Stimulated activated CD4-positive, alpha-beta T cell treated with anti-CD3 and anti-CD28 coated beads, Interleukin-15, amount 100 ng/mL, for 1 hour (primary cell): ENCODE results near the gene ARL3.

Source experiments
- DNase-seq, 2 donors: peaks; one replicate each; pipeline ENCODE4 v3.0.0-alpha.2; 2020; ENCODE audit warnings: low read depth in 1 of 2, low spot score in 1 of 2

The ARL3 gene

GRCh38 chr10:102652170-102652916 is 61.9 kb downstream of the ARL3 start:
- no peak for DNase-seq

DNA sequence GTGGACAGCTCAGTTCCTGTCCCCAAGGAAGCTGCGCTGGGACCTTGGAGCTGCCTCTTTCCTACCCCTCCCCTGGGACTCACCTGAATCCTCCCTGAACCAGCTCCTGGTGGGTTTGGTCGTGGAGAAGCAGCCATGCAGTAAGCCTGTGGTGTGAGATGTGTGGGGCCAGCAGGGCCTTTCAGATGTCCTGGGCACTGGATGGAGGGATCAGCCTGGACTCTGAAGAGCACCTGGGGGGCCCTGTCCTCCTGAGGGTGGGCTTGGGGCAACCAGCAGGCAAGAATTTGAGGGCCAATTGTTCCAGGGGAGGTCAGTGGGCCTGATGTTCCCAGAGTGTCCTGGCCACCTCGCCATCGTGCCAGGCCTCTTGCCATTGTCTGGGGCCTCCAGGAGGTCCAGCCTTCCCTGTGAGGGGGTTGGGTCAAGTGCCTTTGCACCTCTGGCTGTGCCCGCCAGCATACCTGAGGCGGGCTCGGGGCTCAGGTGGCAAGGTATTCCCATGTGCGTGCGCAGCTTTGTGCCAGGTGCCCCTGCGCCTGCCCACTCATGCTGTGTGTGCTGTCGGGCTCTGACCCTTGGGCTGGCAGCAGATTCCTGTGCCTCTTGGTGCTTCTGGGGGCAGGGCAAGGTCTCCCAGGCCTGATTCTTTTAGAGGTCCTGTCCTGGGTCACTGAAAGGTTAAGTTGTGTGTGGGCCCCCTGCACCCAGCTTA is 62.6 kb downstream of the ARL3 start:
- DNase-seq = no peak

DNA sequence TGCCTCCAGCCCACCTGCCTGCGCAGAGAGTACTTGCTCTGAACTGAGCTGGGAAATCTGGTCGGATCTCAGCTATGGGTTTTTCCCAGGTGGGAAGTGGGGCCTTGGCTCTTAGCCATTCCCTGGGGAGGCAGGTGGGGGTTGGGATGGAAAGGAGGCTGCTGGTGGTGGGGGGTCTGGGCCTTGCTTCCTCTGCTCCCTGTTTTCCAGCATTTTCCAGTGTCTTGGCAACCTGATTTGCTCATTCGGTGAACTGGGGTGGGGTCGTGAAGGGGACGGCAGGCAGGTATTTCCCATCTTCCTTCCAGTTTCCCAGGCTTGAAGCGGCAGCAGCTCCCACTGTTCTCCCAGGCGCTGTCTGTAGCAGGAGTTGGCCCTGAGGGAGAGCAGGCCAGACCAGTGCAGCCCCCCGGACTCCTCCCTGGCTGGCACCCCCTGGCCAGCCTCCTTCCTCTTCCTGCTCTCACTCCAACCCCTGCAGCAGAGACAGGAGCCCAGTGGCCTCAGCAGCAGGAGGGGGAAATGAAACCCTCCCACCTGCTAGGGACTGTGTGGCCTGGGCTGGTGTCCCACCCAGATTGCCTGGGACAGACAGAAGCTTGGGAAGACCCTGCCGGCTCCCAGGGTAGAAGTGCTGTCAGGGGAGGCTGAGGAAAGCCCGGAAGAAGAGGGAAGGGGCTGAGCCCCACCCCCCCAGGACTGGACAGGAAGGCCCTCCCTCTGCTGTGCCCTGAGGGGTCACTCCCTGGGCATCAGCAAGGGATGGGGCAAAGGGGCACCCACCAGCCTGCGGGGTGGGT is 63.3 kb downstream of the ARL3 start:
- DNase-seq = no peak

DNA sequence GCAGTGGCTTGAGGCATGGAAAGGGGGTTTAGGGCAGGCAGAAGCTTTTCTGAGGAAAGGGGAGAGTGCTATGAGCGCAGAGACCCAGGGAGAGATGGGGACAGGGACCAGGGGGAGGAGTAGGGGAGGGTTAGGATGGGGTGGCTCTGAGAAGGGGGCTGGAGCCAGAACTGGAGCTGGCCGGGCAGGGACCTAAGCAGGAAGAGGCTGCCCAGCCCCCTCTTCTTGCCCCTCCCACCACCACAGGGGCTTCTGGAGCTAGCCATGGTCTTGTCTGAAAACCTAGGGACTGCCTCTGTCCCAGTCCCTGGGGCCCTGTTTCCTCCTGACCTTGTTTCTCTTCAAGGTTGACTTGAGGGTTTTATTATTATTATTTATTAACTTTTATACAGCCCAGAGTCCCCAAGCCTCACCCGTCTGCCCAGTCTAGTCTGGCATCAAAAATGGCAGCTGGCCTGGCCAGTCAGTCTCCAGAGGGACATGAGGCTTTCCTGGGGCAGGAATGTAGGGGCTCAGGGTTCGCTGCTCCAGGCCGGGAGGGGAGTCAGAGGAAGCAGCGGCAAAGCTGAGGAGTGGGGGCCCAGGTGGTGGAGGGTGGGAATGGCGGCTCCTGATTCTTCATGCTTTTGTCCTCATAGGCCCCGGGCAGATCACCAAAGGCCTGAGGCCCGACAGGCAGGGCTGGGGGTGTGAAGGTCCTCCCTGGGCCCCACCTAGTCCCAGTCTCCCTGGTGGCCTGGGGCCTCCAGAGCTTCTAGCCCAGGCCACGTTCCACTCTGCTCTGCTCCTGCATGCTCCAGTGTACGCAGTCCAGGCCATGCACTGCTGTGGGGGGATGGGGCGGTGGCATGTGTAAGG is 64.2 kb downstream of the ARL3 start:
- no peak for DNase-seq

DNA sequence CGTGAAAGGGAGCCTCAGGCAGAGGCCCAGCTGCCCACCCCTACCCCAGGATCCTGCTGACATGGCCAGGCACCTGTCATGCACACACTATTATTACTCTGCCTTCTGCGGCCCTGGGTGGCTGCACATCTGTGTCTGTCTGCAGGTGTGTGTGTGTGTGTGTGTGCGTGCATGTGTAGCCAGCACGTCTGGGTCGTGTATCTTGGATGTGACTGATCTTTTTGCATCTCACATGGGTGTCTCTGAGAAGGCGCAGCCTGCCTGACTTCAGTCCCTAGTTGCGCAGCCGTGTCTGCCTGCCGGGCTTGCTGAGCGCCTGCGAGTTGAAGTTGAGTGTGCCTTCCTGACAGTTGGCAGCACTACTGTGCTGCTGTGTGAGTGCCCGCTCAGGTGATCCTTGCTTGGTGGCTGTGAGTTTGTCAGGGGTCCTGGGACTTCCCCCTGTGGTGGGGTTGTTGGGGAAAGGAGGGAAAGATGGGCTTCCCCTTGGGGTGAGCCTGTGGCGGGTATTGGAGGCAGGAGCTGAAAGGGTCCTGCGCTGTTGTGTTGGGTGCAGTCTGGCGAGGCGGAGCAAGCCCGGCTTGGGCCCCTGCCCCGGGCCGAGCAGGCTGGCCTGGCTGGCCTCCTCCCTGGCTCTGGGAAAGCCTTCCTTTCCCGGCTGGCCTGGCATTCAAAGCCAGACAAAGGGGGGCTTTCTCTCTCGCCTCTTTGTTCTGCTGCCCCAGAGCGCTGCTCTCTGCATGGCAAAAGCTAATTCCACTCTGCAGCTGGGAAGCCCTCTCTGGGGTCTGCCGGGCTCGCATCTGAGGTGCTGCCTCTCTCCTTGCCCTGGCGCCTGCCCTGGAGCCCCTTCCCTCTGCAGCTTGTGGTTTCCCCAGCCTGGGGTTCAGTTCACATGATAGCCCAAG is 65.1 kb downstream of the ARL3 start:
- no peak for DNase-seq

- no peak for DNase-seq
These were observed 65.8 kb downstream of the ARL3 start for GRCh38 chr10:102648269-102648888.

DNA sequence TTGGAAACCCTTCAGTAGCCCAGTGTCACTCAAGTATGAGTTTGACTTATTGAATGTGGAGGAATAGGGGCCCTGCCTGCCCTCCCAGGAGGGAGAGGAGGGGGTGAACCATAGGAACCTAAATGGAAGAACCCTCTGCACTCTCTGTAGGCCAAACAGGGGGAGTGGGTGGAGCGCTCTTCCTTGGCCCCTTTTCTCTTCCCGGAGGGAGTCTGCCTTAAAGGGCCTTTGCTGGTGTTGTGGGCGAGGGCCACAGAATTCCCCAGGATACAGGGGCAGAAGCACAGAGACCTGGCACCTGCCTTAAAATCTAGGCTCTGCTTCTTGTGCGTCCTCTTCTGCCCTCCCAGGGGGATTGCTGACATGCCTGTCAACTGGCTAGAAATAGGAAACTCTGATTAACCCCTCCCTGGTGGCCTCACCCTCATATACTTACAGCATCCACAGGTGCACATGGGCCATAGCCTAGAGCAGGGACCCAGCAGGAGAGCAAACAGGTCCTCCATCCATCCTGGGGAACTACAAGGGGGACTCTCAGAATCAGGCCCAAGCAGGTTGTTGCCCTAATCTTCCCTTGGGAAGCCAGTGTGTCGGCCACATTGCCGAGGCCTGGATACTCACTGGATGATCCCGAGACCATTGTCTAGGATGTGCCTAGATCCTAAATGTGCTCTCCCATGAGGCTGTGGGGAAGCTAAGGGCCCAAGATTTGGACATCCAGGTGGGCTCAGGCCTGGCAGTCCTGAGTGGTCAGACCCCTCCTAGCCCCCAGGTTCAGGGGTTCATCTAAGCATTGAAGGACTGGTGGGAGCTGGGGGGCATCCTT is 66.5 kb downstream of the ARL3 start:
- no peak for DNase-seq

GRCh38 chr10:102646610-102647442 is 67.4 kb downstream of the ARL3 start:
- DNase-seq = peak in 1 of 2 donors; percentile 37

DNA sequence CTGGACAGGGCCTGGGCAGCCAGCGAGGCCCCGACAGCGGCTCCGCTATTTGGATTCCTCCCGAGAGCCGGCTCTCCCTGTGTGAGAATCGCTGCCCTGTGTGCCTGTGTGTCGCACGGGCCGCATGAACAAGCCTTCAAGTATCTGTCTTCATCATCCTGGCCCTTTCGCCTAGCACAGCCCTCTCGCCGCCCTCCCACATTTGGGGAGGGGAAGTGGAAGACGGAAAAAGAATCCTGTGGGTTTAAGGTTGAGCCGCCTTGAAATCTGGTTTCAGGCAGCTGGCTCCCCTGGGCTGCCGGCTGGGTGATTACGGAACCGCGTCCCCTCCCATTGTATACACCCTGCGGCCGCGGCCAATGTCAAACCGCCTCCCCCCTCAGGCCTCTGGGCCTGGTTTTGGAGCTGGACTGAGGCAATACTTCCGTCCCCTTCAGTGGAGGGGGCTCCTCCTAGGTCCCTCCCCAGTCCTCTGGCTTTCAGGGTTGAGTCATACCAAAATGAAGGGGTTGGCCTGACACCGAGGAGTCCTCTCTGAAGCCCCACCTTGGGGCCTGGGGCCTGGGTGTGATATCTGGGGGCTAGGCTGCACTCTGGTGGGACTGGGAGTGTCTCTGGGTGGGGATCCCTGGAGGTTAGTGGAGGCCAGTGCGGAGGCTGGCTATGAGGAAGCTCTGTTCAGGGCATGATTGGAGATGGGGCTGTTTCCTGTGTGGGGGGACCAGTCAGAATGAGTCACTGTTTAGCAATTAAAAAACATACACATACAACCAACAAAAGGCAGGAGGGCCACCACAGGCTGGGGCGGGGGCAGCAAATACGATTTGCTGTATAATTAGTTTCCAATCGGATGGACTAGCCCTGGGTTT is 68.2 kb downstream of the ARL3 start:
- DNase-seq = peak; percentile 43 to 49

- peak in 1 of 2 donors; percentile 10 for DNase-seq
These were observed 68.8 kb downstream of the ARL3 start for GRCh38 chr10:102645388-102645740.

GRCh38 chr10:102644646-102645387 is 69.4 kb downstream of the ARL3 start:
- DNase-seq = peak; percentile 66 to 67

- peak; percentile 35 to 47 for DNase-seq
These were observed 70.0 kb downstream of the ARL3 start, which contains the start of gene TRIM8 for GRCh38 chr10:102644066-102644645. Gene TRIM8 (plus strand): TSS chr10:102644479. CDS start chr10:102644618, 139 bp downstream.

- DNase-seq = peak in 1 of 2 donors; percentile 25
These were observed 70.7 kb downstream of the ARL3 start for GRCh38 chr10:102643336-102644065.

GRCh38 chr10:102642736-102643335 is 71.4 kb downstream of the ARL3 start:
- DNase-seq = no peak
